ENCODE results near the gene INPP5B. TPM values are rescaled to one million over a fixed set of nuclear protein-coding genes. Genes with fewer than 3 reads are reported as not detected.
"Not testable (repeated sequence)": the region's sequence is repeated elsewhere in the genome, so short reads cannot be mapped to it uniquely, and the experiment has no call there.

INPP5B gene
- 34.8 and 35.9 TPM in 2 replicates for total RNA-seq (2014; rRNA removed; shearing (Covaris generic))
- 39.8 and 50.6 TPM in 2 replicates for polyA plus RNA-seq (2015; cell fraction: cytosol; rRNA removed)
- polyA plus RNA-seq (2015; cell fraction: nucleus; rRNA removed), result 189 and 212 TPM in 2 replicates

DNA sequence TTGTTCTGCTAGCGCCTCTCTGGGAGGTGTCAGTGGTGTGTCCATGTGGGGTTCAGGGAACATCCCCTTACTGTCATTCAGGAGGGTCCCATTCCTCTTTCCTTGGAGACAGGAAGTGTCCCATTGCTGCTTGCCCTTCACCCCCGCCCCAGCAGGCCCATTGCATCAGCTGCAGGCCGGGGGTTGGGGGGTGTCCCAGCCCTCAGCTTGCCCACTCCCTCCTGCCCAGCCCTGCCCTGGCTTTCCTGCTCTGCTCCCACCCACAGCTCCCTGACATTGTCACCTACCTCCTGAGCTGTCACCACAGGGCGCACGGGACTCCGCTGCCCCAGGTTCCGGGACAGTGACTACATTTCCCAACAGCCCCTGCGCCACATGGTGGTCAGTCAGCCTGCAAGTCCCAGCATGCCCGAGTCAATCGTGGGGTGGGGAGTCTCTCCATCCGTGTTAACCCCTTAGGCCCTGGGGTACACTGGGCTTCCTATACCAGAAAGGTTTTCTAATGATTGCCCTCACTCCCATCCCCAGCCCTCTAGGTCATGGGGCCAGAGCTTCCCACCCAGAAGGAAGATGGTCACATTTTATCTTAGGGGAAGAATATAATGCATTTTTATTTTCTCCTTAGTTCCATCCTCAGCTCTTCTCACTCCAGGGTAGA is at the start of gene INPP5B:
INPP5B (minus strand) TSS at position 351 of the 658 bp plus-strand sequence. CDS start 745 bp downstream, outside the sequence.
- peak; percentile 90 for DNase-seq (ENCODE audit: low read depth, low spot score)
- in situ Hi-C loops (cut with HindIII; ENCODE audit: low pct_unique_long_range_greater_than_20kb, low sequenced_read_pairs), result no loop called here

DNA sequence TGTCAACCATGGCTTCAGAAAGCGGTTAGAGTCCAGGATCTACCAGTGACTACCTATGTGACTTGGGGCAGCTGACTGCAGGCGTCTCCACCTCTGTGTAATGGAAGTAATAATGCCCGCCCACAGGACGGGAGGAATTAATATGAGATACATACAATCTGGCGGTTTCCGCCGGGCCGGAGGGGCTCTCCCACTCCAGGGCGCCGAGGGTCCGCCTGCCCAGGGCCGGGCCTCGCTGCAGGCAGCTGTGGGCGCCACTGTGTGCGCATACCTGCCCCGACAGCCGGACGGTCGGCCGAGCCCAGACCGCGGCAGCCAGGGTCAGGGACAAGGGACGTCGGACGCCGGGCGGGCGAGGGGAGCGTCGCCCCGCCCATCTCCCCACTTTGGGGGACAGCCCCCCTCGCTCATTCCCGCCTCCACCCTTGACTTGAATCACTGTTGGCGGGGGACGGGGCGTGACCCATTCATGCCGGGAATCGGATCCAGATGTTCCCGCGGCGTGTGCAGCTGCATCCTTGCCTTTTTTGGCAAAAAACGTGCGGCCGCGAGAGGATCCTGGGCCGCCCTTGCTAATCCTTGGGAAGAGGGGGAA is 49.0 kb upstream of the INPP5B start:
- in situ Hi-C loops (cut with HindIII; ENCODE audit: low pct_unique_long_range_greater_than_20kb, low sequenced_read_pairs), result no loop called here
- no peak for DNase-seq (ENCODE audit: low read depth, low spot score)

DNA sequence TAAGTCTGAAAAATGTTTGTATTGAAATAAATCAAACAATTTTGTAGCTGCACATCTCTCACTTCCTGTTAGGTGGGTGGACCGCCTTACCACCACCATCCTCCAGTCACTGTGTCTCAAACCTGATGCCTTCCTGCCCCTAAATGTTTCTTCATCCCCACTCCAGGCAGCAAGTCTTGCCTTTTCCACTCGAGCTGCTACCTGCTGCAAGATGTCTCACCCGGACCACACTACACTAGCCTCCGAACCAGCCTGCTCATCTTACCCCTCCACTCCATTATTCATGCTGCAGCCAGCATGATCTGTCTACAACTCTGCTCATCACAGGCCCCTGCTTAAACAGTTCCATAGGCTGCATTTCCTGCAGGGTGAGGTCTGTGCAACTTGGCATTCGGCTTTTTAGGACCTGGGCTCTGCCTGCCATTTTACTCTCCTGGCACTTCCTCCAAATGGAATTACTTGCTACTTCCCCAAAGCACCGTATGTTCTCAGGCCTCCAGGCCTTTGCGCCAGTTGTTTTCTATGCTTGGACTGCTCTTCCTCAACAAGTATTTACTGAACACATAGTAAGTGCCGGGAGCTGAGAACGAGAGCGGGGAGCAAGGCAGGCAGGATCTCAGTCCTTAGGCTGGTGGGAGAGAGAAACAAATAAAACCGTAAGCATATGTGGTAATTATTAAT is 48.2 kb upstream of the INPP5B start:
- in situ Hi-C loops (cut with HindIII; ENCODE audit: low pct_unique_long_range_greater_than_20kb, low sequenced_read_pairs), result no loop called here

DNA sequence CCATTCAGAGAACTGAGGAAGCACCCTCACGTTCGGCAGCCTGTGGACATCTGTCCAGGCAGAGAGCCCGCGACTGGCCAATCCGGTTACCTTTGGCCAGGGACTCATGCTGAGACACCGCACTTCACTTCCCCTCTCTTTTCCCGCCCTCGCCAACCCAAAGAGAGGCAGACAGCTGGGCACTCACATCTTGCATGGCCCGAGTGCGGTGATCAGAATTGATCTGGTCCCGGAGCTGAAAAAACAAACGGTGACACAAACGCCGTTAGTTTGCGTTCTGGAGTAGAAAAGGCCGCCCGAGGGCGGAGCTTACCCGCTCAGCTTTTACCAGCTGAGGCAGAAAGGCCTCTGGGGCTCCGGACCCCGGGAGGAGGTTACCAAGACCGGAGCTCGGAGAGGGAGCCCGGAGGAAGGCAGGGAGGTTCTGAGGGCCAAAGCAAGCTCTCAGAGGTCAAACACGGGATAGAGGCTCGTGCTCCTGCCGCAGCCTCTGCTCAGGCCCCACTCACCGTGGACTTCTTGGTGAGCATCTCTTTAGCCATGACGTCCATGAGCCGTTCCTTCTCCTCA is 42.6 kb upstream of the INPP5B start:
- DNase-seq (ENCODE audit: low read depth, low spot score), result peak; percentile 23
- in situ Hi-C loops (cut with HindIII; ENCODE audit: low pct_unique_long_range_greater_than_20kb, low sequenced_read_pairs), result no loop called here

More for the DNA sequence above, 48.2 kb upstream of the INPP5B start:
- DNase-seq (ENCODE audit: low read depth, low spot score), result no peak

DNA sequence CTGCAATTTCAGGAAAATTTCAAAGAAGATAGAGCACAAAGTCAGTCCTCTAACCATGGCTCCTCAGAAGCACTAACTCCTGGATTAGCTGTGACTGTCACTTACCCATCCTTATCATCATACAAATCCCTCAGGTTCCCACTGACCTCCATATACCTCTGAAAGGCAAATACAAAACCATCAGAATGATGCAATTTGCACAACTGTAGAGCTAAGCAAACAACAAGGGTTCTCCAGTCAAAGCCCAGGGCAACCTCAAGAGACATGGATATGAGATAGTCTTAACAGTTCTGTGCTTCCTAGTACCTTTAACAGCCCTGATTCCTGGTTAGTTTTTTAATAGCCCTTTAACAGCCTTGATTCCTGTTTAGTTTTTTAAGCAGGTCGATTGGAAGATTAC is 40.8 kb upstream of the INPP5B start:
- no peak for DNase-seq (ENCODE audit: low read depth, low spot score)
- in situ Hi-C loops (cut with HindIII; ENCODE audit: low pct_unique_long_range_greater_than_20kb, low sequenced_read_pairs), result no loop called here

DNA sequence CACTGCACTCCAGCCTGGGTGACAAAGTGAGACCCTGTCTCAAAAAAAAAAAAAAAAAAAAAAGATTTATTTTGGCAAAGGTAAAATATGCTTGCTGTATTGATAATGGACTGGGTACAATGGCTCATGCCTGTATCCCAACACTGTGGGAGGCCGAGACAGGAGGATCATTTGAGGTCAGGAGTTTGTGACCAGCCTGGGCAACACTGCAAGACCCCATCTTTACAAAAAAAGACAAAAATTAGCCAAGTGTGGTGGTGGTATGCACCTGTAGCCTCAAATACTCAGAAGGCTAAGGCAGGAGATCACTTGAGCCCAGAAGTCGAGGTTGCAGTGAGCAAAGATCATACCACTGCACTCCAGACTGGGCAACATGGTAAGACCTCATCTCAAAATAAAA is 36.7 kb upstream of the INPP5B start:
- no peak for DNase-seq (ENCODE audit: low read depth, low spot score)
- in situ Hi-C loops (cut with HindIII; ENCODE audit: low pct_unique_long_range_greater_than_20kb, low sequenced_read_pairs), result no loop called here

DNA sequence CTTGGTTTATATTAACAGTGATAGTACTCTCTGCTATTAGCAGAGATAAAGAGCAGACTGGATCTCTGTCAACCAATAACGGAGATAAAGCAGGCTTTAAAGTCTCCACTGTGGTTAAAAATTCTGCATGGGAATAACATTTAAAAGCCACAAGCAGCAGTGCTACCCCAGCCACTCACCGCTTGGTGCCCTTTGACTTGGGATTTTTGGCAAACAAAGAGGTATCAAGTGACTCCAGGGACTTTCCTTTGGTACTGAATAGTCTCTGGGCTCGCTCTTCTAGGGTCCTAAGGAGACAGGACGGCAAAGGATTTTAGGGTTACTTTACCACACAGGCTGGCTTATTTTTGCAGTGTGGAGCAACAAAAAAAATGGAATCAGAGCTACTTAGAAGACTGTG is 31.7 kb upstream of the INPP5B start:
- in situ Hi-C loops (cut with HindIII; ENCODE audit: low pct_unique_long_range_greater_than_20kb, low sequenced_read_pairs), result no loop called here
- DNase-seq (ENCODE audit: low read depth, low spot score), result no peak

DNA sequence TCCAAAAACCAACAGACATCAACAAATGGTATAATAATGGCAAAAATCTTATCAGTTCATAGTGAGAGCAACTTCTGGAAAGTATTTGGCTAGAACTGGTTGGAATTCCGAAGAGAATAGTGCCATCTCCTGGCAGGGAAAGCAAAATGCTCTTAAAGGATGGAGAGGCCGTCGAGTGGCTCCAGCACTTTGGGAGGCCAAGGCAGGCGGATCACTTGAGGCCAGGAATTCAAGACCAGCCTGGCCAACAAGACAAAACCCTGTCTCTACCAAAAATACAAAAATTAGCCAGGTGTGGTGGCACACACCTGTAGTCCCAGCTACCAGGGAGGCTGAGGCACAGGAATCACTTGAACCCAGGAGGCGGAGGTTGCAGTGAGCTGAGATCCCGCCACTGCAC is 28.2 kb upstream of the INPP5B start:
- in situ Hi-C loops (cut with HindIII; ENCODE audit: low pct_unique_long_range_greater_than_20kb, low sequenced_read_pairs), result not testable (repeated sequence)
- DNase-seq (ENCODE audit: low read depth, low spot score), result peak; percentile 64

DNA sequence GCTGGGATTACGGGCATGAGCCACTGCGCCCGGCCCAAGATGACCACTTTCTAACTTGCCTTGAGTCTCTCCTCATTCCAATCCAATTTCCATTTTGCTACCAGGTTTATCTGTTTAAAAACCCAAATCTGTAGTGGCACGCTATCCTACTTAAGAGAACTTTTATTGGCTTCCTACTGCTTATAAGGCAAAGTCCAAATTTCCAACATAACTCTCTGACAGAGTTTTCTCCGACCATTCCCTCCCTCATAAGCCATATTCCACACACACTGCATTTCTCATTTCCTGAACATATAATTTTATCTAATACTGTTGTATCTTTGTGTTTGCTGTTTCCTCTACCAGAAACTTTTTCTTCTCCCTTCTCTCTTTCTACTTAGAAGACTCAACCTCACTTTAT is 27.7 kb upstream of the INPP5B start:
- no peak for DNase-seq (ENCODE audit: low read depth, low spot score)
- in situ Hi-C loops (cut with HindIII; ENCODE audit: low pct_unique_long_range_greater_than_20kb, low sequenced_read_pairs), result no loop called here

DNA sequence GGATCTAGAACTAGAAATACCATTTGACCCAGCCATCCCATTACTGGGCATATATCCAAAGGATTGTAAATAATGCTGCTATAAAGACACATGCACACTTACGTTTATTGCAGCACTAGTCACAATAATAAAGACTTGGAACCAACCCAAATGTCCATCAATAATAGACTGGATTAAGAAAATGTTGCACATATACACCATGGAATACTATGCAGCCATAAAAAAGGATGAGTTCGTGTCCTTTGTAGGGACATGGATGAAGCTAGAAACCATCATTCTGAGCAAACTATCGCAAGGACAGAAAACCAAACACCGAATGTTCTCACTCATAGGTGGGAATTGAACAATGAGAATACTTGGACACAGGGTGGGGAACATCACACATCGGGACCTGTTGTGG is 26.8 kb upstream of the INPP5B start:
- DNase-seq (ENCODE audit: low read depth, low spot score); in situ Hi-C loops (cut with HindIII; ENCODE audit: low pct_unique_long_range_greater_than_20kb, low sequenced_read_pairs): not testable (repeated sequence)

DNA sequence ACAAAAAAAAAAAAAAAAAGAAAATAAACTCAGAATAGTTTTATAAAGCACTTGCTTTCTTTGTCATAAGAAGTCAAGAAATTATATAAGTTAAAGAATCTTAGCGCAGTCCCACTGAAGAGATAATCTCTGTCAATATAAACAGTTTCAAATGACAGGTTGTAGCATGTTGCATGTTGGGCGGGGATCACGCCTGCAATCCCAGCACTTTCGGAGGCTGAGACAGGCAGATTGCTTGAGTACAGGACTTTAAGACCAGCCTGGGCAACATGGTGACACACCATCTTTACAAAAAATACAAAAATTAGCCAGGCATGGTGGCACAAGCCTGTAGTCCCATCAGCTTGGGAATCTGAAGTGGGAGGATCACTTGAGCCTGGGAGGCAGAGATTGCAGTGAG is 18.4 kb upstream of the INPP5B start:
- in situ Hi-C loops (cut with HindIII; ENCODE audit: low pct_unique_long_range_greater_than_20kb, low sequenced_read_pairs), result no loop called here

DNA sequence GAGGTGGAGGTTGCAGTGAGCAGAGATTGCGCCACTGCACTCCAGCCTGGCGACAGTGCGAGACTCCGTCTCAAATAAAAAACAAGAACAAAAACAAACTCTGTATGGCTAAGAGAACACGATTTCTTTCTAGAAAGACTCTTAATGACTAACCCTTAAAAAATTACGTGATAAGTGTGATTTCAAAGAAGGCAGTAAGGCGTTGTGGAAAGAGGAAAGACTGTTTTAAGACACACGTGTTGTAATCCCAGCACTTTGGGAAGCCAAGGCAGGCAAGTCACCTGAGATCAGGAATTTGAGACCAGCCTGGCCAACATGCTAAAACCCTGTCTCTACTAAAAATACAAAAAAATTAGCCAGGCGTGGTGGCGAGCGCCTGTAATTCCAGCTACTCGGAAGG is 17.3 kb upstream of the INPP5B start:
- DNase-seq (ENCODE audit: low read depth, low spot score), result not testable (repeated sequence)

More for the DNA sequence above, 18.4 kb upstream of the INPP5B start:
- no peak for DNase-seq (ENCODE audit: low read depth, low spot score)

DNA sequence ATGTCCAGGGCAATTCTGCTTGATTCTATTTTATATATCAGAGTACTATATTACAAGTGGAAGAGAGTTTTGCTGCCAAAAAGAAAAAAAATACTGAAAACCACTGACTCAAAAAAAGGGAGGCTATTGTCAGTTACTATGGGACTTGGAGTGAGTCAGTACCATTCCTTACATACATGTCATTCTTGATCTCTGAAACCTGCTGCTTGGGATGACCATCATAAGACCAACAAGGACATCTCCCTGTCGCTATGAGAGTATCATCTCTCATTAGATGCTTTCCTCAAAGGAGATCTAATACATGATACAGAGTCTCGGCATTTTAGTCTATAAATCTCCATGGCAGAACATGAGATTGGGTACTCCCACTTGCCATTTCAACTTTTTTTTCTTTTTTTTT is 11.8 kb upstream of the INPP5B start:
- no peak for DNase-seq (ENCODE audit: low read depth, low spot score)
- in situ Hi-C loops (cut with HindIII; ENCODE audit: low pct_unique_long_range_greater_than_20kb, low sequenced_read_pairs), result no loop called here

More for the DNA sequence above, 17.3 kb upstream of the INPP5B start:
- in situ Hi-C loops (cut with HindIII; ENCODE audit: low pct_unique_long_range_greater_than_20kb, low sequenced_read_pairs), result not testable (repeated sequence)

DNA sequence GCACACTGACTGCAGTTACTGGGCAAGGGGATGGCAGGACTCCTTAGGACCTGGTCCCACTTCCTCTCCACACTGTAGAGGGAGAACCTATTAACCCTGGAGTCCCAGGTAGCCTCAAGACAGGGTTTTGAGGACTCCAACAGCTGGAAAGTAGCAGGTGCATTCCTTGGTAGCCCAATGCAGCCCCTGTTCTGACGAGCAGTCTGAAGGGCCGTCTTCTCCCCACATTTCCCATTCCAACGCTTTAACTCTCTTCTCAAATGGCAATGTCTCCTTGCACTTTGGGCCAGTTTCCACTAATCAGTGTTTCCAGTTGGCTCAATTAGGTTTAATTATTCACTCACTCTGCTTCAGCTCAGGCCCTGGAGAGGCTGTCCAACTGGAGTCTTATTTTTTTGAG is 8.8 kb upstream of the INPP5B start:
- DNase-seq (ENCODE audit: low read depth, low spot score), result no peak
- in situ Hi-C loops (cut with HindIII; ENCODE audit: low pct_unique_long_range_greater_than_20kb, low sequenced_read_pairs), result no loop called here

DNA sequence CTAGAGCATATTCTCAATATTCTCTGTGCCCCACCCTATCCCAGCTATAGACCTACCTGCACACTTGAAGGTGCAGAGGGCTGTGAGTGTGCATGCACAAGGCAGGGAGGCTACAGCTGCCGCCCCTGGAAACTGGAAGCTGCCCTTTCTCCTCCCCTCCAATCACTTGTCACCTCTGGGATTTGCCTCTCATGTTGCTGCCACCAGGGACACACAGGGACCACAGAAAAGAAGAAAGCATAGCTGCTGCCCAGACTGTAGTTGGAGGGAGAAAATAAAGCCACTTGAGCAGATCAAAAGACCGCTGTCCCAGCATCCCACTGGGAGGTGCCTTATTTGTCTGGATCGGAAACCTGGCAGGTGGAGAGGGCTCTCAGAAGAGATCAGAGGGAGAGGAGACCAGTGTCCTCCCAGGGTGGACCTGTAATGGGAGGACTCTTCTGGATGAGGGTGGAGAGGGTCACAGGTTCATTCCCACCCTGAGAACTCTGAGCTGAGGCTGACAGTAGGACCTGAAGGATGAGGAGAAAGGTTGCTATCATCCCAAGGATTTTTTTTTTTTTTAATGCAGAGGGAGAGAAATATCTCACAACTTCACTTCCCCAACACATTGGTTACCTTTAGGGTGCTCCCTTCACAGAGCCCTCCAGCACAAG is 7.6 kb upstream of the INPP5B start:
- in situ Hi-C loops (cut with HindIII; ENCODE audit: low pct_unique_long_range_greater_than_20kb, low sequenced_read_pairs), result no loop called here
- no peak for DNase-seq (ENCODE audit: low read depth, low spot score)

DNA sequence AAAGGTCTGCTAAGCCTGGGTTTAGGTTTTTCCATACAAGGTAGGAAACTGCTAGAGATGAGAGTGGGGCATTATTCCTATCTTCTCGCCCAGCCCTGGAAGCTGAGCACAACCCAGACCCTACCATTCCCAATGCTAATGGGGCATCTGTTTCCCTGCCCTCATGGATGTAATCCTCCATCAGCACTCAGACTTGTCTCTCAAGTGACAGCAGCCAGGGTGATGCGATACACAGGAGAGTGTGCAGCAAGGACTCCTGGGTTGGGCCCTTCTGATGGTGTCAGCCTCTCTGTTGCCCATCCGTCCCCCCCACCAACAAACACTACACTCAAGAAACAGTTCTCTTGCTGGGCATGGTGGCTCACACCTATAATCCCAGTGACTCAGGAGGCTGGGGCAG is 5.9 kb upstream of the INPP5B start:
- in situ Hi-C loops (cut with HindIII; ENCODE audit: low pct_unique_long_range_greater_than_20kb, low sequenced_read_pairs), result no loop called here
- DNase-seq (ENCODE audit: low read depth, low spot score), result no peak

DNA sequence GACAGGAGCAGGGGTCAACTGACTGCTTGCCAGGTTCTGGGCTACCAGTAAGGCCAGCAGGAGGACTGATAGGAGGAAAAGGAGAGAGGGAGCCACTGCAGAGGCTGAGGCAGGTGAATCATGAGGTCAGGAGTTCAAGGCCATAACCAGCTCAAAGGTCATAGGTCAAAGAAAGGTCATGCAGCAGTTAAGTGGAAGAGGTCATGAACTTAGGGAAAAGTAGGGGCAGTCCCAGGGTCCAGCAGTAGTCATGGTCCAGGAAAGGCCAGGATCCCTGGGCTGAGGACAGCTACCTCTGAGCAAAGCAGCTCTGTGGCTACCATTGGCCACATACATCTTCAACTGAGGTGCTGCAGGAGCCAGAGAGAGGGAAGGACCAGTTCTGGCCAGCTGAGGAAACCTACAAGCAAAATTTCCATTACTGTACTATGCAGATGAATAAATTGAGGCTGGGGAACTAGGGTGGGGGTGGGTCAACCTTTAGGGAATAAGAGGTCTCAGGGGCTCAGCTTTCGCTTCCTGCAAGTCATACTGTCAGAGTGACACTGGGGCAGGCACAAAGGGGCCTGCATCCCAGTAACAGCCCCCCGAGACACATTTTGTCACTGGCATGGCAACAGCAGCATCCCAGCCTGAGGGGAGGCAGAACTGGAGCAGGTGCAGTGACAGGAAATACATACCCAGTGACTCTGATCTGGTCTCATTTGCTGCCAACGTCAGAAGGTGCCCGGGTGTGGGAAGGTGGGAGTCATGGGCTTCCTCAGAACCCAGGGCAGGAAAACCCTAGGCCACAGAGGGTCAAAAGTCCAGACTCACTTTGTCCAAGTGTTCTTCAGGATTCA is 5.2 kb upstream of the INPP5B start:
- in situ Hi-C loops (cut with HindIII; ENCODE audit: low pct_unique_long_range_greater_than_20kb, low sequenced_read_pairs), result no loop called here

More for the DNA sequence above, 5.2 kb upstream of the INPP5B start:
- DNase-seq (ENCODE audit: low read depth, low spot score), result no peak

All from SK-MEL-5 (cell line).